ENCODE data around the gene SULT1A1.

Gene SULT1A1

DNA sequence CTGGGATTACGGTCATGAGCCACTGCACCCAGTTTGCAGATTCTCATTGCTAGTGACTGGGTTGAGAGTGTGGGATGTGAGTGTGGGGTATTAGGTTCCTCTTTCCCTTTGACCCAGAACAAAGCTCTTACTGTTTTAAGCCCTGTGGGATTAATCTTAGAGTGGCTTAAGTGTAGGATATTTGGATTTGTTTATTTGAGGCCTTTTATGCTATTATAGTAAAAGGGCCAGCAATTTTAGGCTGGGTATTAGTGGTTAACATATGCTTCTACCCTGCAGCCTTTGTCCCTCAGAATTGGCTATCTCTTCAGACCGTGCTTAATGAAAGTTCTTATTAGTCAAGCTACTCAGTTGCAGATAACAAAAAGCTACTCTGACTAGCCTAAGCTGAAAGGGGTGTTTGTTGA is 52.9 kb downstream of the SULT1A1 start:
- DNase-seq: no peak

GRCh38 chr16:28555561-28555960 is 54.3 kb downstream of the SULT1A1 start:
- DNase-seq: no peak
